ENCODE data around the gene SH3PXD2A. TPM values are rescaled to one million over a fixed set of nuclear protein-coding genes. Genes with fewer than 3 reads are reported as not detected.
A peak's percentile ranks its signal among the peaks of the same experiment; 100 is the strongest.

SH3PXD2A gene
- total and polyA plus RNA-seq, 2 donors (not counting 1 experiment from before 2014, with no cell fraction given): 3.2 to 33.5 TPM

- Histone ChIP-seq H3K4me3 (ENCODE audit: control extremely low read depth in 1 of 5, extremely low read depth in 1 of 5, insufficient read depth in 1 of 5, low read depth in 2 of 5, low read length in 4 of 5) (no peak overlapping the region), H3K4me2 (replicated peaks; ENCODE audit: low read depth, low read length, poor library complexity, severe bottlenecking) (no peak overlapping the region), H3K27ac (ENCODE audit: low read length in 2 of 2) (no peak overlapping the region), H3K9ac (ENCODE audit: low read length) (no peak overlapping the region), H2AFZ (ENCODE audit: insufficient read depth, low read depth, low read length, poor library complexity, severe bottlenecking) (no peak overlapping the region), H3K27me3 (replicated peaks in 1 of 4; ENCODE audit: control extremely low read depth in 1 of 4, control insufficient read depth in 3 of 4, insufficient read depth in 4 of 4, low read length in 3 of 4) (peaks cover 0 to 3% (median 0%) of the 10 kb centered on the region in 4 experiments), H3K4me1 (ENCODE audit: control insufficient read depth in 2 of 2, insufficient read depth in 2 of 2, low read length in 2 of 2) (peaks cover 4 to 6% of the 10 kb centered on the region in 2 donors), H3K36me3 (replicated peaks in 1 of 2; ENCODE audit: control extremely low read depth in 1 of 2, control insufficient read depth in 1 of 2, extremely low read depth in 1 of 2, insufficient read depth in 2 of 2, low read length in 1 of 2) (no peaks in the 10 kb centered on the region), H4K20me1 (ENCODE audit: control insufficient read depth, insufficient read depth, low read length, poor library complexity, severe bottlenecking) (no peaks in the 10 kb centered on the region), H3K79me2 (ENCODE audit: control insufficient read depth, insufficient read depth, low read length) (no peaks in the 10 kb centered on the region), H3K9me3 (ENCODE audit: control extremely low read depth in 1 of 3, control insufficient read depth in 2 of 3, insufficient read depth in 1 of 3, low read length in 2 of 3) (peaks cover 0 to under 1% (median 0%) of the 10 kb centered on the region in 3 donors)
- H3K27me3 Mint-ChIP-seq: peaks cover 21% of the 10 kb centered on the region
- no peak overlapping the region for H3K4me3 Mint-ChIP-seq
- peaks cover 4% of the 10 kb centered on the region for H3K4me1 Mint-ChIP-seq
- ATAC-seq (ENCODE audit: low read depth) (no peak), DNase-seq (no peak)
- intact Hi-C loops (cut with micrococcal nuclease): no loop called here
- 96% methylated on average over 9 of the region's 9 CpGs for WGBS (ENCODE audit: insufficient coverage)
- ChIA-PET CTCF (no interaction called here), POLR2A (no interaction called here)
- TF ChIP-seq EZH2 (IDR thresholded peaks at IDR 0.05; ENCODE audit: borderline replicate concordance, insufficient read depth, low read depth, low read length, poor library complexity, severe bottlenecking) (no peak), CTCF (IDR thresholded peaks at IDR 0.05) (no peak)
- H3K9me3 Mint-ChIP-seq (ENCODE audit: insufficient read depth): no peaks in the 10 kb centered on the region
- H3K27ac Mint-ChIP-seq: no peak overlapping the region
These were observed 108.8 kb downstream of the SH3PXD2A start for GRCh38 chr10:103746598-103746997.

DNA sequence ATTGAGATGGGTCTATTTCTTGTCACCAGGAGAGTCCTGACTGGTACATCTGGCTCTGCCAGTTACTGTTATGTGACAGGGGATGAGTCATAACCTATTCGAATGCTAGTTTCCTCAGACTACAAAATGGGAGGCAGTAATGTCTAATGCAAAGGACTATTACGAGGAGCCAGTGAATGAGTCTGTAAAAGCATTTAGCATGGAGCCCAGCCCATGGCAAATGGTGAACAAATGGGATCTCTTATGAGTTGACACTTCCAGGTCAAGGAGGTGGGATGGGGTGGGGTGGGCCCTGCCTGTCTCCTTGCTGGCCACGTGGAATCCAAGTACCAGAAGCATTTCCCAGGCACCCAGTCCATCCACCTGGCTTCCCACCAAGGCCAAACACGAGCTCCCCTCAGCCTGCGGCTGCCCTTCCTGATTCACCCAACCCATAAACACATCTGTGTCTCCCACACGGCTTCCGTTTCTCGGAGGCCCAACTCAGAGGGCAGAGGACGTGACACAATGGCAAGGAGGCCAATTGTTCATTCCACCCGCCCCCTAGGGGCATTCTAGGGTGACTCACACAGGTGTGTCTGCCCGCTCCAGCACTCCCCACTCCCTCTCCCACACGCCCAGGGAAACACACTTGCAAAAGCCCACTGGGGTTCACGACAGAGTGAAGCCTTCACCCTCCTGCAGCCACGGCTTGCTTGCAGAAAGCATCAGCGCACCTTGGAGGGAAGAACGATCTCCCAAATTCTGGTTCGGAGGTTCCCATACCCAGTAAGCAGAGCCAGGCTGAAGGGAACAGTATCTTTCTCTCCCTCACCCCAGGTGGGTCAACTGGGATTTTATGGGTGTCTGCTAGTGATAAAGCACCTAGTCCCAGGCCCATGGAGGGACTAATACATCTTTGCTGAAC is 109.8 kb downstream of the SH3PXD2A start:
- no peaks in the 10 kb centered on the region for H3K9me3 Mint-ChIP-seq (ENCODE audit: insufficient read depth)
- peaks cover 4 to 6% of the 10 kb centered on the region in 2 donors for H3K4me1 ChIP-seq (ENCODE audit: control insufficient read depth in 2 of 2, insufficient read depth in 2 of 2, low read length in 2 of 2)
- H3K36me3 ChIP-seq (replicated peaks in 1 of 2; ENCODE audit: control extremely low read depth in 1 of 2, control insufficient read depth in 1 of 2, extremely low read depth in 1 of 2, insufficient read depth in 2 of 2, low read length in 1 of 2): no peaks in the 10 kb centered on the region
- no peak for TF ChIP-seq EZH2 (IDR thresholded peaks at IDR 0.05; ENCODE audit: borderline replicate concordance, insufficient read depth, low read depth, low read length, poor library complexity, severe bottlenecking)
- no peak for TF ChIP-seq CTCF (IDR thresholded peaks at IDR 0.05)
- H2AFZ ChIP-seq (ENCODE audit: insufficient read depth, low read depth, low read length, poor library complexity, severe bottlenecking): peak overlapping the region; percentile 10
- H3K27me3 Mint-ChIP-seq: peaks cover 17% of the 10 kb centered on the region
- no peak overlapping the region for H3K4me3 Mint-ChIP-seq
- ChIA-PET CTCF (no interaction called here), POLR2A (no interaction called here)
- ATAC-seq (ENCODE audit: low read depth) (no peak), DNase-seq (no peak)
- no peaks in the 10 kb centered on the region for H3K27me3 ChIP-seq (replicated peaks in 1 of 4; ENCODE audit: control extremely low read depth in 1 of 4, control insufficient read depth in 3 of 4, insufficient read depth in 4 of 4, low read length in 3 of 4)
- WGBS (ENCODE audit: insufficient coverage): 69% methylated on average over 15 of the region's 17 CpGs
- H3K27ac Mint-ChIP-seq: no peak overlapping the region
- no peaks in the 10 kb centered on the region for H3K9me3 ChIP-seq (ENCODE audit: control extremely low read depth in 1 of 3, control insufficient read depth in 2 of 3, insufficient read depth in 1 of 3, low read length in 2 of 3)
- H4K20me1 ChIP-seq (ENCODE audit: control insufficient read depth, insufficient read depth, low read length, poor library complexity, severe bottlenecking): no peaks in the 10 kb centered on the region
- H3K27ac ChIP-seq (ENCODE audit: low read length in 2 of 2): no peak overlapping the region
- no peak overlapping the region for H3K4me2 ChIP-seq (replicated peaks; ENCODE audit: low read depth, low read length, poor library complexity, severe bottlenecking)
- intact Hi-C loops (cut with micrococcal nuclease): no loop called here
- H3K9ac ChIP-seq (ENCODE audit: low read length): no peak overlapping the region
- no peak overlapping the region for H3K4me3 ChIP-seq (ENCODE audit: control extremely low read depth in 1 of 5, extremely low read depth in 1 of 5, insufficient read depth in 1 of 5, low read depth in 2 of 5, low read length in 4 of 5)
- peaks cover 4% of the 10 kb centered on the region for H3K4me1 Mint-ChIP-seq
- H3K79me2 ChIP-seq (ENCODE audit: control insufficient read depth, insufficient read depth, low read length): no peaks in the 10 kb centered on the region
